Subcutaneous adipose tissue (tissue), 4 donors: ENCODE results near the gene SAMD3. TPM values are rescaled to one million over a fixed set of nuclear protein-coding genes. Genes with fewer than 3 reads are reported as not detected.

Experiments used
- CTCF ChIP-seq: fragments of 450-650 bp; IDR thresholded peaks from one replicate; pipeline ENCODE4 v1.5.1; 2016; ENCODE audit warnings: low read depth, mild to moderate bottlenecking, control low read depth, antibody characterized with exemption, moderate library complexity
- total RNA-seq, 4 donors: library from RNA; depleted of rRNA; stranded (reverse); fragments of >200 nt; gene quantifications; one replicate each; pipeline ENCODE4 v1.1.0, GENCODE V29; 2016

Gene SAMD3
- total RNA-seq, 4 donors from 2014 or later, result 1.1 to 4.7 (median 2.3) TPM

DNA sequence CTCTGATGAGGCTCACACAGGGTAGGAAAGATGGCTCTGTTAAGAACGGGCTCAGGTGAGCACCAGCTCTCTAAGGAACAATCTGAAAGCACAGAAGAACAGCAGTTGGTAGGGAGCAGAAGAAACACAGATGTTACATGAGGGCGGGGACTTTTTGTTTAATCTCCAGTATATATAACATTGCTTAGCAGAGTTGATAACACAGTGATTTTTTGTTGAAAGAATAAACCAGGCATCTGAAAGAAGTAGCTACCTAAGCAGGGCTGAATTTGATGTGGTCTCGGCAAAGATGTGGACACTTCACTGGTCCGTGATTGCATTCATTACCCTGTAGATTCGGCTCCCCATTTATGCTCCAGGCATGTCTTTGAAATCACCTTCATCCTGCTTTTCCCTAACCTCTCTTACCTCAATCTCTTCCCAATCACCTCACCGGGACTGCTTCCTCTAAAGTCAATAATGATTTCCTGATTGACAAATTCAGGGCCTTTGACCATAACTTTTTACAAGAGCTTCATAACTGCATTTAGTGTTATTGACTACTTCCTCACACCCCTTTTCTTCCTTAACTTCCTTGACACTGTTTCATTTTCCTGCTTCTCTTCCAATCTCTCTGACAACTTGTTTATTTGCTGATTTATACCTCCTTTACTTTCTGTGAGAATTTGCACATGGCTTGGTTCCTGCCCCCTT lies 34.4 kb downstream of the SAMD3 start:
- no peak for TF ChIP-seq CTCF

DNA sequence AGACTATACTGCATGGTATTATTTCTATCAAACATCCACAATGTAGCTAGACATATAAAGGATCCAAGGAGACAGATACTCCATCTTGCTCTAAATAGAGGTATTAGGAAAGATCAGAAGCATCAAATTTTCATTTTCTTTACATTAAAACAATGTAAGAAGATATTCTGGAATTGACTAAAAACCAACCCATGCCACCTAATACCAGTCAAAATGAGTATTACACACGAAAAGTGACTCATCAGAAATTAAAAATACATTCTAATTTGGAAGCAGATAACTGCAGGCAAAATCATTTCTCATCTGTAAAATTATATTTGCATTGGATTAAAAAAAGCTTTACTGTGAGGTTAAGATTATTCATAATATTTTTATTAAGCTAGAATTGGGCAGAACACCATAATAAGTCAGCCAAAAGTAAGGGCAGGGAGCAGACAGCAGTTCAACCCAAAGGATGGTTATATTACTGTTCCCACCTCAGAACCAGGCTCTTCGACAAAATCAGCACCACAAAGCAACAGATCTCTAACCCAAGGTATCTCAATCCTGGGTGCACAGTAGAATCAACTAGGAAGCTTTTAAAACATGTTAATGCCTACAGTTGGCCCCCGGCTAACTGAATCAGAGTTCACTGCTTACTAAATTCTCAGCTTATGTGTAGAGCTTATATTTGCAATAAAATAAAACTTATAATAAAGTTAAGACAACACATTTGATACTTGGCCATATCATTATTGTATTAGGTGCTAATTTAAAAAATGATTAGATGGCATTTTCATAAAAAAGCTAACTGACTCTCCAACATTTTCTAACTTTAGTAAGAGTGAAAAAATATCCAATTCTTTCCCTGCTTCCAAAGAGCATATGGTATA lies 35.2 kb downstream of the SAMD3 start:
- no peak for TF ChIP-seq CTCF

DNA sequence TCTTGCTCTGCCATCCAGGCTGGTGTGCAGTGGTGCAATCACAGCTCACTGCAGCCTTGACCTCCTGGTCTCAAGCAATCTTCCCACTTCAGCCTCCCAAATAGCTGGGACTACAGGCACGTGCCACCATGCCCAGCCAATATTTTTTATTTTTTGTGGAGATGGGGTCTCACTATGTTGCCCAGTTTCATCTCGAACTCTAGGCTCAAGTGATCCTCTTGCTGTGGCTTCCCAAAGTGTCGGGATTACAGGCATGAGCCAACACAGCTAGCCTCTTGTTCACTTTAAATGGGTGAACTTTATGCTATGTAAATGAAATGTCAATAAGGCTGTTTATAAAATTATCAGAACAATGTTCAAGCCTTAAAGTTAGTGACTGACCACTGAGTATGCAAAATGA lies 37.1 kb downstream of the SAMD3 start:
- TF ChIP-seq CTCF, result no peak

DNA sequence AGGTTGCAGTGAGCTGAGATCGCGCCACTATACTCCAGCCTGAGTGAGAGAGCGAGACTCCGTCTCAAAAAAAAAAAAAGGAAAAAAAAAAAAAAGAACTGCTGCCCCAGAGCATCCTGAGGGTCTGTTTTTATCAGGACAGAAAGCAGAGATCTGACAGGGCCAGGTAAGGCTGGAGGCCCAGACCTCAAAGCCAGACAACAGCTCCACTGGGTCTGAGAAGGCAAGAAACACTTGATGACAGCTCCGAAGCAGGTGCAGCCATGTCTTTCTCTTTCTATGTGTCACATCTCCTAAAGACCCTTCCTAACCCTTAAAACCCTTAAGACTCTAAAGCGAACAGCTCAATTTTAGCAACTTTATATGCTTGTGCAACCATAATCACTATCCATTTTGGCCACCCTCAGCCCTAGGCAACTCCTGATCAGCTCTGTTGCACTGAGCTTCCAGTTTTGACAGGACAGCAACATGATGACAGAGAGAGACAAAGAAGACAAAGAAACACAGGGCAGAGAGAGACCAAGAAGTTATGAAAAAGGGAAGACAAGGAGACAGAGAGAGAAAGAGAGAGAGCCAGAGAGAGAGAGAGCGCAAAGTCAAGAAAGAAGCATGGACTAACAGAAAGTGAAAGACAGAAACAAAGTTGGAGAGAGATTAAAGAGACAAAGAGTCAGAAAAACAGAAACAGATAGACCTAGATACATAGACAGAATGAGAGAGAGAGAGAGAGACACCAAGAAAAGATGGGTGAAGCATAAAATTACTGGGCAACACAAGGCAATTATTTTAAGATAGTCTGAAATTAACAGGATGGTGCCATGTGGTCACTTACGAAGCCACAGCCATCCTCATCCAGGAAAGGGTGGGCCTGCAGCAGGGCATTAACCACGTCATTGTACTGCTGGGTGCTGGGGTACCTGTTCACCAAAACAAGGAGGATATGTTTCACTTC lies 39.2 kb downstream of the SAMD3 start:
- no peak for TF ChIP-seq CTCF

DNA sequence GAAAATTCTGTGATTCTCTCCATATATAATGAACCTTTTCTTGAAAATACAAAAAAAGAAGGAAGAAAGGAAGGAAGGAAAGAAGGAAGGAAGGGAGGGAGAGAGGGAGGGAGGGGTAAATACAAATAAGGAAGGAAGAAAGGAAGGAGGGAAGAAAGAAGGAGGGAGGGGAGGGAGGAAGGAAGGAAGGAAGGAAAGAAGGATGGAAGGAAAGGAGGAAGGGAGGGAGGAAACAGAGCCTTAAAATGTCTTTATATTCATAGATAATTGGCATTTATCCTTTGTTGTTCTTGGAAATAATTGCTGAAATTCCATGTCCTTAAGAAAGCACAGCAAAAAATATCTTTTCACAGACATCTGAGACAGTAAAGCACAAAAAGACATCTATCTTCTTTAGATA lies 40.3 kb downstream of the SAMD3 start:
- TF ChIP-seq CTCF, result no peak

DNA sequence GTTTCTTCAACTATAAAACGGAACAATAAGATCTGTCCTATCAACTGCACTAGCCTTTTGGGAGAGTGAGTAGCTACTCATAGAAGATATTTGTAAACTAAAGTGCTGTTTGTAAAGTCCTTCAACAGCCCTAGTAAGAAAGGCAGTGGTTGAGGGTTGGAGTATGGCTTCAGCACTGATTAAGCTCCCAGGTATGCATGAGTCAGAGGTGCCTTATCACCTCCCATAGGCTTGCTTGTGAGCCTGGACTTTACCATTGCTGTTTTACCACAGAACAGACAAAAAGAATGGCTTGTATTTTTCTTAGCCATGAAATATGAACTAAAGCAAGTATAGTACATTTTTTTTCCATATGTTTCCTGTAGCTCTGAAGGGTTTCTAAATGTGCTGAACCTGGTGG lies 44.1 kb downstream of the SAMD3 start:
- TF ChIP-seq CTCF, result no peak
